RWPE2 (cell line): ENCODE data around the gene TFF2.

Experiments used
- ATAC-seq: fragments of 200-7000 bp; cut with Tn5 transposase; 3 replicates; pipeline ENCODE4 v1.9.1; 2021; ENCODE audit warnings: low read depth
- DNase-seq: peaks from one replicate; pipeline ENCODE4 v3.0.0-alpha.2; 2020; ENCODE audit warnings: low spot score
- H3K27ac ChIP-seq: fragments of 450-650 bp; 2 replicates; pipeline ENCODE4 v1.5.1; 2017; ENCODE audit warnings: mild to moderate bottlenecking; ENCODE audit not compliant: poor library complexity, severe bottlenecking
- H3K27me3 ChIP-seq: fragments of 250-450 bp; sonication (Bioruptor Pico); 2 replicates; pipeline ENCODE4 v1.5.1; 2021; ENCODE audit warnings: mild to moderate bottlenecking, moderate library complexity; ENCODE audit not compliant: insufficient read depth, poor library complexity, severe bottlenecking
- H3K36me3 ChIP-seq: fragments of 250-450 bp; sonication (Bioruptor Pico); 2 replicates; pipeline ENCODE4 v1.5.1; 2020; ENCODE audit warnings: low read depth, mild to moderate bottlenecking, moderate library complexity
- H3K4me1 ChIP-seq: fragments of 250-450 bp; sonication (Bioruptor Pico); 2 replicates; pipeline ENCODE4 v1.5.1; 2021; ENCODE audit warnings: mild to moderate bottlenecking, moderate library complexity; ENCODE audit not compliant: insufficient read depth, poor library complexity, severe bottlenecking
- H3K4me3 ChIP-seq: fragments of 250-450 bp; sonication (Bioruptor Pico); 2 replicates; pipeline ENCODE4 v1.5.1; 2021; ENCODE audit warnings: mild to moderate bottlenecking, moderate library complexity; ENCODE audit not compliant: severe bottlenecking
- H3K9me3 ChIP-seq: fragments of 250-450 bp; sonication (Bioruptor Pico); 2 replicates; pipeline ENCODE4 v1.5.1; 2021; ENCODE audit warnings: mild to moderate bottlenecking, moderate library complexity; ENCODE audit not compliant: severe bottlenecking
- CTCF ChIP-seq: fragments of 450-650 bp; IDR thresholded peaks from one replicate; pipeline ENCODE4 v1.5.1; 2017; ENCODE audit warnings: mild to moderate bottlenecking, moderate library complexity; ENCODE audit not compliant: poor library complexity, severe bottlenecking

The TFF2 gene

DNA sequence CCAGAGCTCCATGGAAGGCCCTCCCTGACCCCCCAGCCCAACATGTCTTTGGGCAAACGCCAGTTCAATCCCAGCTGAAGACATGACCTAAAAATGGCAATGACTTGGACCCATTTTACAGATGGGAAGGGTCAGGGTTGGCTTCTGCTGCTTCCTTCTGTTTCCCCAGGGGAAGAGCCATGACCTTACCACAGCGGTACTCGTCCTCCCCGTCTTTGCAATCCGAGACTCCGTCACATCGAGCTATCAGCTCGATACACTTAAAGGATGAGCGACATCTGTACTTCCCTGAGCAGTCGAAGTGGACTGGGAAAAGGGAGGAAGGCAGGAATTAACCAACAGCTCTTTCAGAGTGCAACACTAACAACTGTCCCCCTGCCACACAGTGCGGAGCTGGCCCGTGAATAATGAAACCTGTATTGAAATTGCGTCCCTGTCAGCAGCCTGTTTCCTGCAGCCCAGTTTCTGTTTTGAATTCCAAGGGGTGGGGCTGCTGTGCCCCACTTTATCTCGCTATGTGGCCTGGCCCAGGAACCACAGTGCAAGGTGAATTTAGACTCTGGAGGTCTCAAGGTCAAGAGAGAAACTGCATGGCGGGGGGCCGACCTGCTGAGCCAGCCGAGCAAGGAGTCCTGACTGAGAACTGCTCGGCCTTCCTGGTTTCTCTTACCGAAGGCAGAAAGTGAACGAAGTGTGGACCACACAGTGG lies 38.1 kb upstream of the TFF2 start:
- Histone ChIP-seq H3K36me3 (no peaks in the 10 kb centered on the region), H3K27ac (no peak overlapping the region), H3K4me1 (no peaks in the 10 kb centered on the region), H3K4me3 (no peak overlapping the region), H3K27me3 (no peaks in the 10 kb centered on the region), H3K9me3 (no peaks in the 10 kb centered on the region)
- no peak for ATAC-seq
- TF ChIP-seq CTCF = no peak
- DNase-seq = no peak

- DNase-seq = no peak
- Histone ChIP-seq H3K4me3 (no peak overlapping the region), H3K9me3 (no peaks in the 10 kb centered on the region), H3K27me3 (no peaks in the 10 kb centered on the region), H3K4me1 (no peaks in the 10 kb centered on the region), H3K27ac (no peak overlapping the region), H3K36me3 (no peaks in the 10 kb centered on the region)
- no peak for ATAC-seq
- TF ChIP-seq CTCF = no peak
Observed at GRCh38 chr21:42387843-42388340, 37.1 kb upstream of the TFF2 start.

- H3K4me1 ChIP-seq = no peaks in the 10 kb centered on the region
Observed at GRCh38 chr21:42387164-42387563, 36.4 kb upstream of the TFF2 start.

GRCh38 chr21:42386034-42386591 lies 35.3 kb upstream of the TFF2 start:
- Histone ChIP-seq H3K27me3 (no peaks in the 10 kb centered on the region), H3K36me3 (no peaks in the 10 kb centered on the region), H3K9me3 (no peaks in the 10 kb centered on the region), H3K27ac (no peak overlapping the region), H3K4me1 (no peaks in the 10 kb centered on the region), H3K4me3 (no peak overlapping the region)
- ATAC-seq (no peak), DNase-seq (no peak)
- no peak for TF ChIP-seq CTCF

More at GRCh38 chr21:42387164-42387563, 36.4 kb upstream of the TFF2 start:
- H3K9me3 ChIP-seq = no peaks in the 10 kb centered on the region
- no peak overlapping the region for H3K4me3 ChIP-seq
- no peak overlapping the region for H3K27ac ChIP-seq
- ATAC-seq (no peak), DNase-seq (no peak)
- H3K36me3 ChIP-seq = no peaks in the 10 kb centered on the region
- TF ChIP-seq CTCF = no peak
- no peaks in the 10 kb centered on the region for H3K27me3 ChIP-seq

DNA sequence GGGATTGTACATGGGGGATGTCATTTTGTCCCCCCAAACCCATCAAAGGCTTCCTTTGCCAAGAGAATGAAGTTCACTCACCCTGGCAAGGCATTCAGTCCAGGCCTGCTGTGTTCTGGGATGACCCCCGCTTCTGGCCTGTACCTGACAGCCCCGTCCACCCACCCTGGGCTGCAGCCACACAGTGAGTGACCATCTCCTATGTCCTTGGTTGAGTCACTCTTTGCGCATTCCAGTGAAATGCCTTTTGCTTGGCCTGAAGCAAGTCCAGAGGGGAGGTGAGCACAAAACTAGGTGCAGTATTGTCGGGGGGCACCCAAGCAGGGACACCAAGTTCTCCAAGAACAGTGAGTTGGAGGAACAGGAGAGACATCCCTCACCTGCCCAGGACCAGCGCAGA lies 34.8 kb upstream of the TFF2 start:
- no peak for ATAC-seq
- Histone ChIP-seq H3K4me3 (no peak overlapping the region), H3K27me3 (no peaks in the 10 kb centered on the region), H3K36me3 (no peaks in the 10 kb centered on the region), H3K9me3 (no peaks in the 10 kb centered on the region), H3K27ac (no peak overlapping the region), H3K4me1 (no peaks in the 10 kb centered on the region)
- TF ChIP-seq CTCF = no peak
- DNase-seq = peak; percentile 25
